Karpas-422 (cell line): Measurements from ENCODE around the gene CBX6. TPM values are rescaled to one million over a fixed set of nuclear protein-coding genes. Genes with fewer than 3 reads are reported as not detected.

Source experiments
- DNase-seq: peaks from one replicate; pipeline ENCODE4 v3.0.0-alpha.2; 2015
- H2AFZ ChIP-seq: fragments of 200-600 bp; sonication (generic); 2 replicates; pipeline ENCODE4 v1.6.1; 2014; ENCODE audit warnings: antibody characterized with exemption, low read length, mixed read lengths
- H3K27ac ChIP-seq: fragments of 200-600 bp; sonication (generic); 2 replicates; pipeline ENCODE4 v1.5.1; 2014; ENCODE audit warnings: mild to moderate bottlenecking, low read length, moderate library complexity
- H3K27me3 ChIP-seq: fragments of 200-600 bp; sonication (generic); 2 replicates; pipeline ENCODE4 v1.6.1; 2014; ENCODE audit warnings: low read length, mixed read lengths
- H3K36me3 ChIP-seq: fragments of 200-600 bp; sonication (generic); 2 replicates; pipeline ENCODE4 v1.6.1; 2014; ENCODE audit warnings: low read length, mixed read lengths; ENCODE audit not compliant: insufficient read depth
- H3K4me1 ChIP-seq: fragments of 200-600 bp; sonication (generic); 2 replicates; pipeline ENCODE4 v1.6.1; 2014; ENCODE audit warnings: mild to moderate bottlenecking, low read length, mixed read lengths
- H3K4me2 ChIP-seq: fragments of 200-600 bp; sonication (generic); 2 replicates; pipeline ENCODE4 v1.6.1; 2014; ENCODE audit warnings: low read length, low read depth, mild to moderate bottlenecking; ENCODE audit not compliant: poor library complexity, severe bottlenecking
- H3K4me3 ChIP-seq: fragments of 200-600 bp; sonication (generic); 2 replicates; pipeline ENCODE4 v1.5.1; 2014; ENCODE audit warnings: mild to moderate bottlenecking, antibody characterized with exemption, low read length, mixed read lengths
- H3K79me2 ChIP-seq: fragments of 200-600 bp; sonication (generic); 2 replicates; pipeline ENCODE4 v1.6.1; 2014; ENCODE audit warnings: mild to moderate bottlenecking, low read length, mixed read lengths
- H3K9ac ChIP-seq: fragments of 200-600 bp; sonication (generic); 2 replicates; pipeline ENCODE4 v1.6.0; 2014; ENCODE audit warnings: low read length
- H3K9me2 ChIP-seq: fragments of 200-600 bp; sonication (generic), shearing (Covaris generic); replicated peaks from 2 replicates; pipeline ENCODE4 v1.6.0; 2014; ENCODE audit warnings: mild to moderate bottlenecking, low read length, moderate library complexity; ENCODE audit not compliant: insufficient read depth
- H3K9me3 ChIP-seq: fragments of 300-700, 200-600 bp; sonication (generic); 2 replicates; pipeline ENCODE4 v1.6.1; 2014; ENCODE audit warnings: low read length, mixed read lengths
- H4K20me1 ChIP-seq: fragments of 200-600 bp; sonication (generic); 2 replicates; pipeline ENCODE4 v1.6.1; 2014; ENCODE audit warnings: mild to moderate bottlenecking, antibody characterized with exemption, low read length, low read depth; ENCODE audit not compliant: insufficient read depth
- total RNA-seq: library from RNA; depleted of rRNA; stranded (reverse); fragments of >200 nt; shearing (Covaris generic); gene quantifications from 2 replicates; pipeline ENCODE4 v1.2.3, GENCODE V29; 2014; ENCODE audit warnings: low replicate concordance

Gene CBX6
- total RNA-seq, 1 experiment from 2014 or later, result 30.5 TPM

- Histone ChIP-seq H3K4me1 (peaks cover 23% of the 10 kb centered on the region), H3K4me3 (no peak overlapping the region), H3K9me2 (no peaks in the 10 kb centered on the region), H3K27ac (no peak overlapping the region), H3K36me3 (no peaks in the 10 kb centered on the region), H2AFZ (no peak overlapping the region), H4K20me1 (no peaks in the 10 kb centered on the region), H3K27me3 (no peaks in the 10 kb centered on the region), H3K9ac (no peak overlapping the region), H3K79me2 (no peaks in the 10 kb centered on the region), H3K4me2 (peak overlapping the region; percentile 40), H3K9me3 (no peaks in the 10 kb centered on the region)
- DNase-seq, result no peak
Observed at GRCh38 chr22:38901111-38901641, 29.2 kb upstream of the CBX6 start.

- H3K4me2 ChIP-seq, result peak overlapping the region; percentile 40
- H4K20me1 ChIP-seq, result no peaks in the 10 kb centered on the region
- H3K36me3 ChIP-seq, result no peaks in the 10 kb centered on the region
- H3K27me3 ChIP-seq, result no peaks in the 10 kb centered on the region
- peaks cover 23% of the 10 kb centered on the region for H3K4me1 ChIP-seq
- DNase-seq, result peak; percentile 44
- no peak overlapping the region for H3K4me3 ChIP-seq
- no peaks in the 10 kb centered on the region for H3K9me2 ChIP-seq
- H2AFZ ChIP-seq, result no peak overlapping the region
- H3K9ac ChIP-seq, result no peak overlapping the region
- H3K9me3 ChIP-seq, result no peaks in the 10 kb centered on the region
- H3K27ac ChIP-seq, result no peak overlapping the region
- no peaks in the 10 kb centered on the region for H3K79me2 ChIP-seq
Observed at GRCh38 chr22:38900677-38901076, 28.7 kb upstream of the CBX6 start.

DNA sequence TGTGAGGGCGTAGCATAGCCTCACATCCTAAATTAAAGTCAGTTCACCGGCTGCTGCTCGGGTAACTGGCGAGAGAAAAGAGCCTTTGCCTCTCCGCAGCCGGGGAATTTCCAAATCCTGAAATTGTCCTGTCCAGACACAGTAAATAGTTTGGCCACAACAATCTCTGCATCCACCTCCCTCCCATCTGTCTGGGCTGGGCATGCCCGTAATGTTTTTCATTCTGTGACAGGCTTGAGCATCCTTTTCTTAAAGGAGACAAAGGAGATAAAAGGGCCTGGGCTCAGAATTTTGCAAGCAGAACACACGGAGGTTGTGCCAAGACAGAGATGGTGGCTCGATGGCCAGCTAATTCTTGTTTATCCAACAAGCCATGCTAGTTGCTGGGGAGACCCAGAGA, 19.2 kb upstream of the CBX6 start:
- no peaks in the 10 kb centered on the region for H3K9me2 ChIP-seq

GRCh38 chr22:38890377-38890776, 18.4 kb upstream of the CBX6 start:
- no peaks in the 10 kb centered on the region for H3K9me2 ChIP-seq
- no peak overlapping the region for H3K4me2 ChIP-seq
- no peaks in the 10 kb centered on the region for H3K79me2 ChIP-seq
- H4K20me1 ChIP-seq, result no peaks in the 10 kb centered on the region
- H2AFZ ChIP-seq, result no peak overlapping the region
- H3K9ac ChIP-seq, result no peak overlapping the region
- H3K27me3 ChIP-seq, result no peaks in the 10 kb centered on the region
- no peak overlapping the region for H3K4me3 ChIP-seq
- no peaks in the 10 kb centered on the region for H3K9me3 ChIP-seq
- H3K36me3 ChIP-seq, result no peaks in the 10 kb centered on the region
- H3K27ac ChIP-seq, result no peak overlapping the region
- H3K4me1 ChIP-seq, result no peaks in the 10 kb centered on the region
- no peak for DNase-seq

More for the DNA sequence above, 19.2 kb upstream of the CBX6 start:
- Histone ChIP-seq H3K27me3 (no peaks in the 10 kb centered on the region), H3K9ac (no peak overlapping the region), H2AFZ (no peak overlapping the region), H3K4me3 (no peak overlapping the region), H3K4me2 (no peak overlapping the region), H3K27ac (no peak overlapping the region), H4K20me1 (no peaks in the 10 kb centered on the region), H3K4me1 (no peaks in the 10 kb centered on the region), H3K79me2 (no peaks in the 10 kb centered on the region), H3K9me3 (no peaks in the 10 kb centered on the region), H3K36me3 (no peaks in the 10 kb centered on the region)
- no peak for DNase-seq

DNA sequence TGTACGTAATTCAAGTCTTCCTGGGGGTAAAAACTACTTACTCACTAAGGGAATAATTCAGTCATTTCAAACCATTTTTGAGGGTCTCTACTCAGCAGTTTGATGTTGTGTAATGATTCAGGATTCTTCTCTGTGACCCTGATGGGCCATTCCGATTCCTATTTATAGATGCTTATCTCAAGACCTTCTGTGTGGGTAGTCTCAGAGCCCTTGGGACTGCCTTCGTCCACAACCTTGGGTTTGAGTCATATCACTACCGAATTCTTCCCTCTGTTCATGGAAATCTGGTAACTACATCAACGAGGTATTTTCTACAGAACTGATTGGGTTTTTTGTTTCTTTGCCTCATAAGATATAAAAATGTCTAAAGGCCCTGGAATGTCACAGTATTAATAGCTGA, 14.3 kb upstream of the CBX6 start:
- no peak for DNase-seq
- H3K27me3 ChIP-seq, result peaks cover 2% of the 10 kb centered on the region; the same call in 1 of the 2 replicates
- no peak overlapping the region for H3K9ac ChIP-seq
- no peaks in the 10 kb centered on the region for H3K36me3 ChIP-seq
- H2AFZ ChIP-seq, result no peak overlapping the region
- H3K4me3 ChIP-seq, result no peak overlapping the region
- H3K4me1 ChIP-seq, result no peaks in the 10 kb centered on the region
- H3K9me2 ChIP-seq, result no peaks in the 10 kb centered on the region
- H3K4me2 ChIP-seq, result no peak overlapping the region
- no peaks in the 10 kb centered on the region for H3K9me3 ChIP-seq
- H3K79me2 ChIP-seq, result no peaks in the 10 kb centered on the region
- H3K27ac ChIP-seq, result no peak overlapping the region
- H4K20me1 ChIP-seq, result no peaks in the 10 kb centered on the region

DNA sequence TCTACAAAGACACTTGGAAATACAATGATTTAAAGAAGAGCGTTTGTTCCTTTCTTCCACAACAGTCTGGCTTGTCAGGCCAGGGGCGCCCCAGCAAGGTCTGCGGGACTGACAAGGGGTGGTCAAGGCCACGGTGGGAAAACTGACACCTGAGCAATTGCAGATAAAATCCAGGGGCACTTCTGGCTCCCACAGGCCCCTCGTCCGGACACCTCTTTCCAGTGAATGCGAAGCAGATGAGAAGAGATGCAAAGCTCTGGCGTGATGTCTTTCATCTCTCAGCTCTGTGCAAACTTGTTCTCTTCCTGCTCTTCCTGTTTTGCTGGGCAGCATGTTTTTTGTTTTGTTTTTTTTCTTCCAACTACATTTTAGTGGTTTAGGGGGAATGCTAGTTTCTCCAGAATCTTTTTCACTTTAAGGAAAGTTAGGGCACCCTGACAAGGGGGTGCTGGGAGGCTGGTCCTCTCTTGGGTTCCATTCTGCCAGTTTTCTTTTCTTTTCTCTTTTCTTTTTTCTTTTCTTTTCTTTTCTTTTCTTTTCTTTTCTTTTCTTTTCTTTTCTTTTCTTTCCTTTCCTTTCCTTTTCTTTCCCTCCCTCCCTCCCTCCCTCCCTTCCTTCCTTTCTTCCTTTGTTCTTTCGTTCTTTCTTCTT, 11.1 kb upstream of the CBX6 start:
- Histone ChIP-seq H3K27ac (no peak overlapping the region), H3K9ac (no peak overlapping the region), H3K4me2 (no peak overlapping the region), H3K36me3 (no peaks in the 10 kb centered on the region), H3K9me3 (no peaks in the 10 kb centered on the region), H3K79me2 (no peaks in the 10 kb centered on the region), H3K4me1 (no peaks in the 10 kb centered on the region), H3K27me3 (peaks cover 3% of the 10 kb centered on the region; the same call in 1 of the 2 replicates), H2AFZ (no peak overlapping the region), H4K20me1 (no peaks in the 10 kb centered on the region), H3K9me2 (no peaks in the 10 kb centered on the region), H3K4me3 (no peak overlapping the region)
- DNase-seq, result peak; percentile 35

- Histone ChIP-seq H3K9me3 (no peaks in the 10 kb centered on the region), H3K4me1 (no peaks in the 10 kb centered on the region), H3K4me3 (no peak overlapping the region), H3K9me2 (no peaks in the 10 kb centered on the region), H3K36me3 (no peaks in the 10 kb centered on the region), H3K27me3 (peaks cover 3% of the 10 kb centered on the region; the same call in 1 of the 2 replicates), H4K20me1 (no peaks in the 10 kb centered on the region), H3K4me2 (no peak overlapping the region), H2AFZ (no peak overlapping the region), H3K9ac (no peak overlapping the region), H3K79me2 (no peaks in the 10 kb centered on the region), H3K27ac (no peak overlapping the region)
- DNase-seq, result no peak
Observed at GRCh38 chr22:38881997-38882879, 10.2 kb upstream of the CBX6 start.

GRCh38 chr22:38881464-38881871, 9.5 kb upstream of the CBX6 start:
- Histone ChIP-seq H4K20me1 (no peaks in the 10 kb centered on the region), H3K79me2 (no peaks in the 10 kb centered on the region), H3K27ac (no peak overlapping the region), H3K4me2 (no peak overlapping the region), H2AFZ (no peak overlapping the region), H3K27me3 (peaks cover 3% of the 10 kb centered on the region; the same call in 1 of the 2 replicates), H3K9me2 (no peaks in the 10 kb centered on the region), H3K36me3 (no peaks in the 10 kb centered on the region), H3K4me1 (no peaks in the 10 kb centered on the region), H3K9me3 (no peaks in the 10 kb centered on the region), H3K9ac (no peak overlapping the region), H3K4me3 (no peak overlapping the region)
- DNase-seq, result no peak
